Stimulated activated CD4-positive, alpha-beta T cell treated with anti-CD3 and anti-CD28 coated beads, Interleukin-15, amount 100 ng/mL, for 1 hour (primary cell): Measurements from ENCODE around the gene MAML3.

Experiments used
- DNase-seq, 2 donors: peaks; one replicate each; pipeline ENCODE4 v3.0.0-alpha.2; 2020; ENCODE audit warnings: low read depth in 1 of 2, low spot score in 1 of 2

Gene MAML3

DNA sequence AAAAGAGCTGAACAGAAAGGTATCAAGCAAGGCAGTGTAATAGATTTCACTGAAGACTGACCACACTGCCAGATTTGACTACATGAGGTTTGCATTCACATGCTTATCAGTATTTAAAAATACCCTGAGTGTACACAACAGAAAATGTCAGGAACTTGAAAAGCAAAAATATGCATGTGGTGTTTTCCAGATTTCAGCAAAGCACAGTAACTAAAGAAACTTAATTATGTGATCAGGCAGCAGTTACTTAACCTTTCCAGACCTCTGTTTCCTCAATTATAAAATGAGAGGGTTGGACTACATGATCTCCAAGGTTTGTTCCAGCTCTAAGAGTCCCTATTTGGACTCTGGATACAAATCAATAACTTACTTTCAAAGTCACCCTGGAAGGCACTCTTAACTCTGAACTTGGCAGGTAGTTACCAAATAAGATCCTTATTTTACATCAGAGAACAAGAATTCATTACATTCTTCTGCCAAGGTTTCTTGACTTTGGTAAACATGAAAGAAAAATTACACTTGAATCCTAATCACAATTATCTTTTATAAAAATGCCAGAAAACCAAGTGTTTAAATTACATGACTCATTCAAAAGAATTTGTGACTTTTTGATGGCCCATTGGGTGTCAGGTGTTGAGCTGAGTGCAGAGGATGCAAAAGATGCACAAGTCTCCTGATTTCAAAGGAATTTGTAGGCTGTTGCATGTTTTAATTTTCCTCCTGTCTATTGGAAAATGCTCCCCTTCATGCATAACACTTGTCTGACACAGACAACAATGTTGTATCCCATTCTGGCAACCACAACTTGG, 246.8 kb downstream of the MAML3 start:
- no peak for DNase-seq

DNA sequence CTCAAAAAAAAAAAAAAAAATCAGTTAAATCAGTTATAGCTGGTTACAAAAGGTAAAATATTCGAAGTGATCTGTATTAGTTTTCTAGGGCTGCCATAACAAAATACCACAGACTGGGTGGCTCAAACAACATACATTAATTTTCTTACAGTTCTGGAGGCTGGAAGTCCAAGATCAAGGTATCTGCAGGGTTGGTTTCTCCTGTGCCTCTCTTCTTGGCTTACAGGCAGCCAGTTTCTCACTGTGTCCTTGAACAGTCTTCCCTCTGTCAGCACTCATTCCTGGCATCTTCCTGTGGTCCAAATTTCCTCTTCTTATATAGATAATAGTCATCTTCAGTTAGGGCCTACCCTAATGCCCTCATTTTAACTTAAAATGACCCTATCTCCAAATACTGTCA, 248.5 kb downstream of the MAML3 start:
- DNase-seq, result no peak

DNA sequence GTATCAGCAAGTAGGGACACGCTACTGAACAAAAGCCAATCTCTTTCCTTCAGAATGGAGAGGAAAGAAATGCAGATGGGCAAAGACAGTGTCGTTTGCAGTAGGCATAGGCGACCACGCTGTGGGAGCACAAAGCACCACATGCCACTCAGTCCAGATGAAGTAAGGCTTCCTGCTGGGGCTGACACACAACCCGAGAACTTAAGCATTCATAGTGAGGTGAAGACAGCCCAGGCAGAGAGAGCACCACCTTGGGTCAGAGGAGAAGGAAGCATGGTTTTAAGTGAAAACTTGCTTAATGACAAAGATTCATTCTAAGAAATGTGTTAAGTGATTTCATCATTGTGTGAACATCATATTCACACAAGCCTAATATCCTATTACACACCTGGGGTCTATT, 249.6 kb downstream of the MAML3 start:
- DNase-seq, result no peak

DNA sequence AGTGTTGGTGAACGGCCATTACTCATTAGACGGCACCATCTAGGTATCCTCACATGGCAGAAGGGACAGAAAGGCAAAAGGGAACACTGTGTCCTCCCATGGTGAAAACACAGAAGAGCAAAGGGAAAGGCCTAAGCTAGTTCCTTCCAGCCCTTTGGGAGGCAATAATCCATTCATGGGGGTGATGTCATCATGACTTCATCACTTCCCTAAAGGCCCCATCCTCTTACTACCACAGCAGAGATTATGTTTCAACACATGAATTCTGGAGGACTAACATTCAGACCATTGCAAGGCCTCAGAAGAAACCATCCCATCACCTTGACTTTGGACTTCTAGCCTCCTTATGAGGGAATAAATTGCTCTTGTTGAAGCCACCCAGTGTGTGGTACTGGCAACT, 250.1 kb downstream of the MAML3 start:
- no peak for DNase-seq

DNA sequence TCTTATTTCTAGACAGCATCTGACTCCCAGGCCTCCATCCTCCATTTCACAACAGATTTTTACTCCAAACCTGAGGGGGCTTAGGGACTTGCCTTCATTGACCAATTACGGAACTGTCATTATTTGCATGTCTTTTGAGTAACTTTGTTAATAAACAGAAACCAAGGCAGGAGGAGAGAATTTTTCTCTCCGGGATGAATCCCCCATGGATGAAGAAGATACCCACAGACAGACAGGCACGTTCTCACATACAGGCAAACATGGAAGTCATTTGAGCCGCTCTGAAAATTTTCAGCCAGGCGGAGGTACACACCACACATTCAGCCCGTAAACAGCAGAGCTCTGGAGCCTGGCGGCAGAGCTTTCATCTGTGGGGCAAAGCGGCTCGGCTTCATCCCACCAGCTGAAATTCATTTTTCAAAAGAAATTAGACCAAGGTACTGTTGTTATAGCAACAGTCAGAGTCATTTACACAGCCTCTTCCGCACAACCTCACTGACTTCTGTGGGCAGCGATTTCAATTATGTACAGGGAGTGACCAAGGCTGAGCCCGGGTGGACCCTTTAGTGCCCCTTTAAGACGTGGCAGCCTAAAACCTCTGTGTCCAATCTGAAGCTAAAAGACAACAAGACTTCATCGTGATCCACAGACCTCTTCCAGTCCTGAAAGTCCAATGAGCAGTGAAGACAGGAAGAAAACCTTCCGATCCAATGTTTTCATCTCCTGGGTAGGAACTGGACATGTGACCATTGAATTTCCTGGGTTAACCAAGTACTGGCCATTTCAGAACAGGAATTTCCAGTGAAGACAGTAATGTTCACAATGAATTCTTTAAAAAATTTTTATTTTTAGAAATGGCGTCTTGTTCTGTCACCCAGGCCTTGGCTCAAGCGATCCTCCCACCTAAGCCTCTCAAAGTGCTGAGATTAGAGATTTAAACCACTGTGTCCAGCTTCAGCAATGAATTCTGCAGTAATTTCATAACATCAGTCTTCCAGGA, 251.4 kb downstream of the MAML3 start:
- no peak for DNase-seq

DNA sequence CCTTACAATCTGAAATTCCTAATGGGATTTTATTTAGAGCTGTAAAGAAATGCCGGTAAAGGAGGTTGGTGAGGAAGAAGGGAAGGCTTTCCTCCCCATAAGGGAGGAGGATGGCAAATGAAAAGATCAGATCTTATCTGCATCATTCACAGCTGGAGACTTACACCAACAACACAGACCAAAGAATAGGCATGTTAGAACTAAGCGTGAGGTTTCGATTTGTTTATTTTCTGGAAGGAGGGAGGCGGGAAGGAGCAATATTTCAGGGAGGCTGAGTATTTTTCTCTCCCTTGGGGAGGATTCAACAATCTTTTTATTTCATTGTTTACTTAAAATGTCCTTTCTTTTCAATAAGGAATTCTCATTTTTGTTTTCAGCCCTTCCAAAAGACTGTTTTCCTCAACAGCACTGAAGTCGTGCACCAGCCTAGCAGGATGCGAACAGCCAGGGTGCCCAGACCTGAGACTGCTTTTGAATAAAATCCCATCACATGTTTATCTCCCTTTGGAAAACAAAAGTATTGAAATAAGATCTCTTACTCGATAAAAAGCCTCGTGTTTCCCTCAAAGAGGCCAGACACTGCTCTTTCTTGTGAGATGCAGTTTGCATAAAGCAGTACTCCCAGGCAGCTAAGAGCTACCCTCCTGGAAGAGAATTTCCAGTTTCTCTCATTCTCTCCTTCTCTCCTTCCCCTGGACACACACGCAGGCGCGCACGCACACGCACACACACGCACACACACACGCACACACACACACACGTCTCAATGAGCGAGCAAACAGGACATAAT, 252.3 kb downstream of the MAML3 start:
- no peak for DNase-seq

DNA sequence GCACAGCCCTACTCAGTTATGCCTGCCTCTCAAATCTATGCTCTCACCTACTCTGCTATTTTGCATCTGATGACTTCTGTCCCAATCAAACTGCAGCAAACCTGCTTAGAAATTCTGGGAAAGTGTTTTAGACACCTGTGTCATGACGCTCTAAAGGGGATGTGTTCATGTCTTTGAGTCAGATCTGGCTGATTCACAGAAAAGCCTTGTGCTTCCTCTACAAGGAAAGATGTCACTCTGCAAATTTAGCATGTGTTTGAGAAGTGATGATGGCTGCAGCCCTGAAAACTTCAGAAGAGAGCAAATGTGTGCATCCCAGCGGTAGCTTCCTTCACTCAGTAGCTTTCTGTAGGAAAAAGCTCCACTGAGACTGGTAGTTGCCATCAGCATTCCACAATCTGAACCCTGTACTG, 253.0 kb downstream of the MAML3 start:
- no peak for DNase-seq

DNA sequence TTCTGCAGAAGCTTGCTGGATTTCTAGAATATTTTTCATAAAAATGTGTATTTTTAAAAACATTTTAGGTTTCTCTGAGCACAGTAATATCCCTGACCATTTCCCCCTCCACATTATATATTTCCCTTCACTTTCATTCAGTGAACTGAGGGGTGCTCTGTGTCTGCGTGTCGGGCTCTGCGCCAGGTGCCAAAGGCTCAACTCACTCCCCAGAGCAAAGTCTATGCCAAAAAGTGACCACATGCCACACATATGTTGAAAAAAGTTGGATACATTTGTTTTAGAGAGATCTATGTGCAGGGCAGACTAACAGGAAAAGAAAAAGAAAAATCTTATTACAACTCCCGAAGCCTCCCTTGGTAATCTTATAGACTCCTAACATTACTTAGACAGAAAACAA, 254.6 kb downstream of the MAML3 start:
- DNase-seq, result no peak

DNA sequence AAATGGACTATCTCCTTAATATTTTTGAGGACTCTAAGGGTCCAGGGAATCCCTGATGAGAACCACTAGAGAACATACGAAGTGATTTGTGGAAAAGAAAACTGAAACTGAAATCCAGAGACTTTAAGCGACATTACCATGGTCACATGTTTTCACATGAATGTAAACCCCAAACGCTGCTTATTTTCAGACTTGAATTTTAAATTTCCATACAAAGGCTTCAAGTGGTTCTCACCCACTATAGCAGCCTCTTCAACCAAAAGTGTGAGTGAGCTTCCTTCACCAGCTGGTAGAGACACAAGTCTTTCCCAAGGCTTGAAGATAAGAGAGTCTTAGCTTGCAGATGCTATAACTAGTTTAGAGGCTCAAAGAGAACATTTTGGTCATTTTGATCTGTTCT, 255.7 kb downstream of the MAML3 start:
- DNase-seq, result no peak

DNA sequence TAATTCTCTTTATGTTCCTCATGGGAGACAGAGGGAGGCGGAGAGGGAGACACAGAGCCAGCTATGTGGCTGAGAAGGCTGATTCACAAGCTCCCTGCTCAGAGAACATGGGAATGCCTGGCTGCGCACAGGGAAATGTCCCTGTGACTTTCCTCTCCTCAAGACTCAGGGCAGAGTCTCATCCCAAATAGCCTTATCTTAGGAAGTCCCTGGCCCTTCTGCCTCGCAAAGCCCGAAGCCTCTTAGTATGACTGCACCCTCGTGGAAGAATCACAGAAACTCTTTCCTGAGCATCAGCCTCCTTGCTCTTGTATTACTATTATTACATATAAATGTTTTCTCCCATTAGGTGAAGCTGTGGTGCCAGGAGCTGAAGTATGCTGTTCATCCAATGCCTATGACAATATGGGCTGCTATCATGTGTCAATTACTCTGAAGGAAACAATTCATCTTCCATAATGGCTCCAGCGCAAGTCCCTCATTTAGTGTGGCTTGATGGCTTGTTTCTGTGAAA, 257.8 kb downstream of the MAML3 start:
- no peak for DNase-seq

DNA sequence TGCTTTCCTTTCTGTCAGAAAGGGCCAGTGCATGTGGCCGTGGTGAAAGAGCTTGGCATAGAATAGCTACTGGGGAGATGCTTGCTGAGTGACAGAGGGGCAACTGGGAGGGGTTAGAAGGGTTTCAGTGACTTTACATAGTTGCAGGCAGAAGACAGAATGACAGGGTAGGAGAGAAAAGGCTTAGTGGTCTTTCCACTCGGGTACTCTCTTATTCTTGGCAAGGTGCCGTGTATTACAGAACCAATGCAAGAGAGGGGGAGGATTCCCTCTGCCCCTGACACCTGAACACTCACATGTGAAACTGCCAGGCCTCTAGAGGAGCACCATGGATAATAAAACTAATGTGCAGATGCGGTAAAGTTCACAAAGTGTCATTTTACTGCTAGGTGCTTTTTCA, 260.2 kb downstream of the MAML3 start:
- no peak for DNase-seq

DNA sequence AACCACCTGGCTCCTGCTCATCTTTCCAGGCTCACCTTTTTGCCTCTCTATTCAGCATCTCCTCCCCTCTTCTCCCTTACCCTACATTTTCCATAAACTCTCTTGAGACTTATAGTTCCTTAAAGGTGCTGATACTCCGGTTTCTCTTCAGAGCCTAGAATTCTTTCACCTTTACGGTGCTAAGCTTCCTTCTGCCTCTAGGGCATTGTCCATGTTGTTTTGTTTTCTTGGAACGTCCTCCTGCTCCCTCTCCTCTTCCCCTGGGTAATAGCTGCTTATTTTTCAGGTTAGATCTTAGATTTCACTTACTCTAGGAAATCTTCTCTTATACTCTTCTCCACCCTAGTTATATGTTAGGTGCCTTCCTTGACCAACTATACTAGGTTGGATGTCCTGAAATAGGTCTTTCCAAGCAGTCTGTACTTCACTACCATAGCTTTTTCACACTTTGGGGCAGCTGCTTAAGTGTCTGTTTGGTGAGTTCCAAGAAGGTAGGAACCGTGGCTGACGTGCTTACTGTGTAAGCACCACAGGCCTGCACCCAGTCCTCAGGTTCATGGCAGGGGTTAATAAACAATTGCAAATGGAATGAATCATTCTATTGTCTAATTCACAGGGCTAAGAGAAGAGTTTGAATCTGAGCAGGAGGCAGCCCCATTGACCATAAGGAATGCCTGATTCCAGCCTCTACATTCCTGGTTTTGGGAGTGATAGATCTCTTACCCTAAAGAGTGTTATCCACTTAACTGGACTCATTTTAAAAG, 260.8 kb downstream of the MAML3 start:
- DNase-seq, result no peak

DNA sequence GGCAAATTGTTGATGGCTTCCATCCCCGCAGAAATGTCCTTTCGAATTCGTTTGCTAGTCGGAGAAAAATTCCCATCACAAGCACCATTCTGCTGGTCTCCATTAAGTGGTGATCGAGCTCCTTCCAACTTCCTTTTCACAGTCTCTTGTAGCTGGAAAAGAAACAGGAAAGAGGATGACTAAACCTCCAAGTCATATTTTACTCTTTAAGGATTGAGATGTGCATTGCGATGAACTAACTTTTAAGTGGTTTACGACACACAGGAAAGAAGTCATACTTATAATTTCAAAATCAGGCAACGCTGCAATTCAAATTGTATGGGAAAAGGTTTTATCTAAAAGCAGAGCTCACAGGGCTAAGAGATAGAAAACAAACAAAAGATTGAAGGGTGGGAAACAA, 263.2 kb downstream of the MAML3 start:
- no peak for DNase-seq

DNA sequence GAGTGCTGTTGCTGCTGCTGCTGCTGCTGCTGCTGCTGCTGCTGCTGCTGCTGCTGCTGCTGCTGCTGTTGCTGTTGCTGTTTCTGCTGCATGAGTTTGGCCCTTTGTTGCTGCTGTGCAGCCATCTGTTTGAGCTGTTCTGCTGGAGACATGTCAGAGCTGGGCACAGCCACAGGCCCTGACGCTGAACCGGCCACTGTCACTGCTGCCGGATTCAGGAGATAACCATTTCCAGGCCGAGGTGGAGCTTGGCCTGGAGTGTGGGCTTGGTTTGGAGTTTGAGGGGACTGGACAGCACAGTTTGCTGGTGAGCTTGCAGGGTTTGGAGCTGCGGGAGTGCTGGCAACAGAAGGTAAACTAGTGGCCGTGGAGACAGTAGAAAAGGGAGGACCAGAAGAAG, 264.1 kb downstream of the MAML3 start:
- DNase-seq, result no peak

DNA sequence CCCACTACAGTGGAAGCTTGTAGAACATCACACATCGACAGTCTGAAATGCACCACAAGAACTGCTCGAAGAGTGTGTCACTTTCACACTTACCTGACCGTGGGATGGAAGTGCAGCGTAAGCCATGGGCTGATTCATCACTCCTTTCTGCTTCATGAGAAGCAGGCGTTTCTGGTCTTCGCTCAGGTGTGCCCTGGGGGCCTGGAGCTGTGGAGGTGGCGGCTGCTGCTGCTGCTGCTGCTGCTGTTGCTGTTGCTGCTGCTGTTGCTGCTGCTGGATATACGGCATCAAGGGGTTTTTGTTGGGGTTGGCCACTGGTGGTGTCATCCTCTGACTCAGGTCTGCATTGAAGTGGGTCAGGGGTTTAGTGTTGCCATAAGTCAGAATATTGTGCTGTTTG, 264.7 kb downstream of the MAML3 start:
- DNase-seq, result no peak

DNA sequence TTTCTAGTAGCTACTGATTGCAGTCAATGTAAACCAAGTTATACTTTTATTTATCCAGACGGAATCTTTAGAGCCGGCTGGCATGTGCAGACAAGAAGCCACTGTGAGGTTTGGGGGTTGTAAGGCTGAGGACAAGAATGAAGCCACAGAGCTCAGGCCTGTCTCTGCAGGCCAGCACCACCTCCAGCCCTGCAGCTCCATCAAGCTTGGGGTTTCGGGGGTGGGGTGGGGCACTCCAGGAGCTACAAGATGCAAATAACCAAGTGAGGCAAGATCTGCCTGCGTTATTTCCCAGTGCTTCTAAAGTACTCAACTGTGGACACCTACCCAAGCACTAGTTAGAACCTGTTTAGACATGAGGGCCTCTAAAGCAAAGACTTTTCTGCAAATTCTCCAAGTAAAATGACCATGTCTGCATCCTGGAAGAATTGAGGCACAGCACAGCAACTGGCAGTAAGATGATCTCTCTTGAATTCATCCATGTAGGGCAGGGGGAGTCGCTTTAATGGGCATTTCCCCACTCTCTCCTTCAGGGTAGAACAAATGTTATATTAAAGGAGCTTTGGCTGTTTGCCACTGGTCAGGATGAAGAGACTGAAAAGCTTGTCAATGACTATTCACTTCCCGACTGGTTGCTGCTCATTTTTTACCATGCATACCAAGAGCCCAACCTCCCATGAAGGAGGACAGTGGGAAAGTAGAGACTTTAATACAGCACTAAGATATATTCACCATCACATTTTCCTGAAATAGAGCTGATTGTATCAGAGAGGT, 265.8 kb downstream of the MAML3 start:
- no peak for DNase-seq

DNA sequence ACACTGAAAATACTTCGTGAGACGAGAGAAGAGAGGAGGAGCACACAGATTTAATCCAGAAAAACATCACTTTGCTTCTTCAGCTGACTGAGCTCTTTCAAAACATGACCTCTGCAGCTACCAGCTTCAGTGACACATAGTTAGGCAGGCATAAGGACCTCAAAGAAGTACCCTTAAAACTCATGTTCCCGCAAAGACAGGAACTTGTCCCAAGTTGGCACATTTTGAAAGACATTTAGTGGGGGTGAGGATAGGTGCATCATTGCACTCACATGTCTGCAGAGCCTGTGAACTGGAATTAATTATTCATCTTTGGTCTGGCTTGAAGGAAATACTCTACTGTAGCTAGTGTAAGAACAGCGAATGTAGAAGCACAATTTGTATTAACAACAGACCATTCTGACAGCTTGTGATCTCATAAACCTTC, 266.6 kb downstream of the MAML3 start:
- no peak for DNase-seq

DNA sequence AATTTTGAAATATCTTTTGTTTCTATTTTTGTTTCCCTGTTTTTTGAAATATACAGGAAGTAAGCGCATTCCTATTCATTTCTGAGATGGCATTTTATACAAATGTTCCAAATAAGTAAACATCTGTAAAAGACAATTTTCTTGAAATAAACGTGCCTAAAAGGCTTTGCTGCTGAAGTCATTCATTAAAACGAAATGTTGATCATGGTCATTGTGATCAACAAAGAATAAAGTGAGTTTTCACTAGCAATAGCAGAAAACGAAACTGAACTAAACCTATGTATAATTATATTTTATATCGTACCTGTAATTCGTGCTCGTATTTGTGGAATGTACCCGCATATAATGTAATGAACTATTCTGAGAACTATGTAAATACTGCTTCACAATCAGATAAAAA, 267.2 kb downstream of the MAML3 start:
- DNase-seq, result no peak

DNA sequence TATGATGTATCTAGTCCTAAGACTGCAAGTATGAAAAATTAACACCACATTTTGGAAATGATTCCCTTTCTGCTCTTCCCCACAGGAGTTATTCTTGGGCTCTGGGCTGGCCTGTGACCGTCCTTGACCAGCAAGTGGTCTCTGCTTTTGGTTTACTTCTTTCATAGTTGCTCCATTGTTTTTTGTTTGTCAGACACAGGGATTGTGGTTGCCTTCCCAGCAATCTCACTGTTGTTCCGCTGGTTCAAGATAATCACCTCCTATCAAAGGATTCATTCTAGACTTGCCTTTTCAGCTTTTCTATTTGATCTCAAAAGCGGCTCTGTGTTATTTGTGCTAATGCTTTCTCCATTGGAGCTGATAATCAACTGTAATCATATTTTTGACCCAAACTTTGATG, 269.5 kb downstream of the MAML3 start:
- no peak for DNase-seq

DNA sequence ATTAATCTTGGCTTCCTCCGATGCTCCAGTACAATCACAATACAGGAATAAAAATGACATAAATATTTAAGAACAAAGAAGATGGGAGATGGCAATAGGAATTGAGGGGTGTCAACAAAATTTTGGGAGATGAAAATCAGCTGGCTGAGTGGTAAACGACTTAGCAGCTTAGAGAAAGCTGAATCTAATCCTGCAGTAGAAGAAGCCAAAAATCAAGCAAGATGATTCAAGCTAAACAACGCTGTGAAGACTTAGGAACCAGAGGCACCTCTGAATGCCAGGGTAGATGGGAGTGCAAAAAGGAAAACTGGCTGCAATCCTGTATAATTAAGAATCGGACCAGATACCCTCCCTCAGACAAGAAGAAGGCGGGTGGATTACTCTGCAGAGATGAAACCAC, 273.1 kb downstream of the MAML3 start:
- DNase-seq, result no peak
